DLD1 (cell line): ENCODE measurements around the gene RAI14.
"Not testable (repeated sequence)": the region's sequence is repeated elsewhere in the genome, so short reads cannot be mapped to it uniquely, and the experiment has no call there.

Experiments
- in situ Hi-C: cut with HindIII; loops from 2 replicates; pipeline ENCODE4 v1.10.0; 2017; ENCODE audit warnings: low sequenced_read_pairs

The RAI14 gene

GRCh38 chr5:34724741-34725140 is 68.6 kb downstream of the RAI14 start:
- in situ Hi-C loops, result no loop called here

GRCh38 chr5:34727166-34727749 is 71.1 kb downstream of the RAI14 start:
- in situ Hi-C loops, result not testable (repeated sequence)

- in situ Hi-C loops, result no loop called here
Measured at GRCh38 chr5:34728236-34728635, 72.1 kb downstream of the RAI14 start.

DNA sequence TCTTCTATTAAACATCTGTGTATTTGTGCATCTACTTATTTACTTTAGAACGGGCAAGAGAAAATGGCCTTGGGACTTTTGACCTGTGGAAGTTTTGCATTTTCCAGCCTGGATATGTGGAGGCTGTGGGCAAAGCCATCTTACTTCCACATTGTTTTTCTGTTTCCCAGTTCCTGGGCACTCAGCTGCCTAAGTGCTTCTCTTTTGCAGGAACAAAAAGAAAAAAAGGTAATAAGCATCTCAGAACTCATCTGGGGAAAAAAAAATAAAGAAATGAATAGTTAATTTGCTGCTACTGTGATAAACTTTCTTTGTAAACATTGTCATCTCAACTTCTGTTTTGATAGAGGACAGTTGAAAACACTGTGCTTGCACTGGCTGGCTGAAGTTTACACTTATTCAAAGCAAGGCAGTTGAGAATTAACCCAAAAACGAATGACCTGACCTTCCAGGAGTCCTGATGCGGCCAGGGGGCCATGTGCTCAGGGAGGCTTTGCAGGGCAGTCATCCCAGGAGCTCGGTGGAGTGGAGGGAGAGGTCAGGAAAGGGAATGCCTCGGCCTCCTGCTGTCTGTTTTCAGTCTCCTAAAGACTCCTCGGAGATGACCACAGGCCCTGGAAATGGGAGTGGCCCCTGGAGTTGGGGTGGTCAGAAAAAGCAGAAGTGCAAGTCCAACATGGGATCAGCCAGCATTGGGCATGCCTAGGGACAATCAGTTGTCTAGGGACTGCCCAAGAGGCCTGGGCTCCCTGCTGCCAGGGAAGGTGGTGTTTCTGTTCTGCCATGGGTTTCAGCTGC is 75.5 kb downstream of the RAI14 start:
- in situ Hi-C loops, result no loop called here

GRCh38 chr5:34734326-34734725 is 78.2 kb downstream of the RAI14 start:
- in situ Hi-C loops, result no loop called here

DNA sequence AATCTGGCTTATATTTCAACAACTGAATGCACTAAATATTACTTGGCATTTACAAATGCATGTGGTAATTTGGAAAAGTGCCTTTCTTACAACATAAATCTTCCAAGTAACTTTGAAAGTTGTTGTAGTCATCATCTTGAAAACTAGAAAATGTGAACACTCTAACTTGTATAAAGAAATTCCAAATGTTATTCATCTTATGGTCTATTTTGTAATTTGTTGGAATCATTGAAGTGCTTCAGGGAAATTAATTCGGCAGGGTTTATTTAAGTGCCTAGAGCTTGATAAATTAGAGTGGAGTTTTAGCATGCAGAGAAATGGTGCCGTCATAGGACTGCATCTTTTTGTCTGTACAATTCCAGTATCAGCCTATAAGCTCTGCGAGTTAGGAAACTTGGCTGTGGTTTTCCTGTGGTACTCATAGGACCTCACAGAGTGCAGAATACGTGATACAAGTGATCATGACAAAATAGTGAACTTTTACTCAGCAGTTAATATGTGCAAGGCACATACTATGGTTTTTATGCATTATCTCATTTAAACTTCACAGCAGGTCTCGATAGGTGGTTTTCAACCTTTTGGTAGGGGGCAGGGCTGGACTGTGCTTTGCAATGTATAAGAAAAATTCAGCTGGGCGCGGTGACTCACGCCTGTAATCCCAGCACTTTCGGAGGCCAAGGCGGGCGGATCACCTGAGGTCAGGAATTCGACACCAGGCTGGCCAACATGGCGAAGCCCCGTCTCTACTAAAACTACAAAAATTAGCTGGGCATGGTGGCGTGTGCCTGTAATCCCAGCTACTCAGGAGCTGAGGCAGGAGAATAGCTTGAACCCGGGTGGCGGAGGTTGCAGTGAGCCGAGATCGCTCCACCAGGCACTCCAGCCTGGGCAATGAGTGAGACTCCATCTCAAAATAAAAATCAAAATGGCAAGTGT is 79.6 kb downstream of the RAI14 start:
- in situ Hi-C loops, result no loop called here

DNA sequence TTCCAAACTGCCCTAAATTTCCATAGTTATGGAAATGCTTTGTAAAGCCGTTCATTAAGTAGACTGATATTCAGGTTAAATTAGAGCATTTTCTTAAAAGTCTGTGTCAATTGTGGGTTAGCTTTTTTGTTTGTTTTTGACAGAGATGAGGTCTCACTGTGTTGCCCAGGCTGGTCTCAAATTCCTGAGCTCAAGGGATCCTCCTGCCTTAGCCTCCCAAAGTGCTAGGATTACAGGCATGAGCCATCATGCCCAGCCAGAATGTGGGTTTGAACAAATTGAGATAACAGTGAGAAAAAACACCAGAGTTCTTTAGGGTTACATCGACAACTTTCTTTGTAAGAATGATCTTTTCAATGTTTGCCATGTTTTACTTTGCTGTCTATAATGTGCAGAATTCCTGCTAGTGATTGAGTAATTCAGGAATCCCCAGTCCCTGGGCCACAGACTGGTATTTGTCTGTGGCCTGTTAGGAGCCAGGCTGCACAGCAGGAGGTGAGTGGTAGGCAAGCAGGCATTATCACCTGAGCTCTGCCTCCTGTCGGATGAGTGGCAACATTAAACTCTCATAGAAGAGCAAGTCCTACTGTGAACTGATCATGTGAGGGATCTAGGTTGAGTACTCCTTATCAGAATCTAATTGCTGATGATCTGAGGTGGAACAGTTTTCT is 80.5 kb downstream of the RAI14 start:
- in situ Hi-C loops, result no loop called here

DNA sequence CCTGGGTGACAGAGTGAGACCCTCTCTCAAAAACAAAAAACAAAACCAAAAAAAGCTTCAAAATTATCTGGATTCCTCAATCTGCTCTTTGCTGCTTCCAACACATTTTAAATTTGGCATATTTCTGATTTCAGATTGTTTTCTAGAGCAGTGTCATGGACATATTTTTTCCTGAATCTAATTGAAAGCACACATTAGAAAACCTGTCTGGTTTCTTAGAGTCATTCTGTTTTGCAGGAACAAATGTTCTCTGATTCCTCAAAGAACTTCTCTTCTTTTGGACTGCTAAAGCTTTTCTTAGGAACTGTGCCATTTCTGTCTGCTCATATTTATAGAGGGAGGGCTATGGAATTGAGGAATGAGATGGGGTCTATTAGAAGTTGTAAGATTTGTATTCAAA is 81.6 kb downstream of the RAI14 start:
- in situ Hi-C loops, result no loop called here

DNA sequence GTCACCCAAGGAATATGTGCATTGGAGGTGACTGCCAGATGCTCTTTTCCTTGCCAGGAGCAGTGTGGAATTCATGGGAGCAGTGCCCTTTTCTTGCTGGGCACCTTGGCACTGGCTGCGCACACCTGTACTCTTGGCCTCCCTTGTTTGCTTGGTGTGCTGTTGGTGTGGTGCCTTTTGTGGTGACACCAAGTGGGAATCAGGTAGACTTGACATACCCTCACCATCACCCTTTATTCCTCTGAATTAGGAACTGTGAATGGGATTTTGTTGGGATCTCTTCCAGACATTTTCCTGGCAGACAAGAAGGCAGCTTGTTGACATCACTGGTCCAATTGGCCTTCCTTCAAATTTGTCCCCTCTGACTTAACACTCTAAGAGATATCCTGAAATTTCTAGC is 82.3 kb downstream of the RAI14 start:
- in situ Hi-C loops, result no loop called here

- in situ Hi-C loops, result no loop called here
Measured at GRCh38 chr5:34740389-34740806, 84.3 kb downstream of the RAI14 start.

DNA sequence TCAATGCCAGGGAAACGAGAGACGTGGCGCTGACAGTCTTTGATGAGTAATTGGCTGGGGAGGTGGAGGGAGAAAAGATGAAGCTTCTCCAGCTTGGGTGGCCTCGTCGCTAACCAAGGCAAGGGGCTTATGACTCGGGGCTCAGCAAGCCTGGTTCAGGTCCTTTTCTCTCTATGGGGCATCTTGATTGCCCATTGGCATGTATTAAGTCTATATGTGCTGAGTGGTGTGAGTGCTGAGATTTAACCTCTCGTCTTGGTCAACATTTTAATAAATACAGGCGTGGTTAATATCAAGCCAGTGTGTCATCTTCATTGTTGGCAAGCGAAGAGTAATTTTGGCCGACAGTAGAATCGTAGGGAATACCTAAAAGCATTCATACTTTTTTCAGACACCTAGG is 85.9 kb downstream of the RAI14 start:
- in situ Hi-C loops, result no loop called here

GRCh38 chr5:34743878-34744277 is 87.8 kb downstream of the RAI14 start:
- in situ Hi-C loops, result no loop called here

GRCh38 chr5:34748431-34748830 is 92.3 kb downstream of the RAI14 start:
- in situ Hi-C loops, result no loop called here

GRCh38 chr5:34749431-34749873 is 93.3 kb downstream of the RAI14 start:
- in situ Hi-C loops, result no loop called here

- in situ Hi-C loops, result no loop called here
Measured at GRCh38 chr5:34750206-34750605, 94.1 kb downstream of the RAI14 start.

- in situ Hi-C loops, result no loop called here
Measured at GRCh38 chr5:34751807-34752736, 95.9 kb downstream of the RAI14 start.

- in situ Hi-C loops, result not testable (repeated sequence)
Measured at GRCh38 chr5:34753236-34753635, 97.1 kb downstream of the RAI14 start.

DNA sequence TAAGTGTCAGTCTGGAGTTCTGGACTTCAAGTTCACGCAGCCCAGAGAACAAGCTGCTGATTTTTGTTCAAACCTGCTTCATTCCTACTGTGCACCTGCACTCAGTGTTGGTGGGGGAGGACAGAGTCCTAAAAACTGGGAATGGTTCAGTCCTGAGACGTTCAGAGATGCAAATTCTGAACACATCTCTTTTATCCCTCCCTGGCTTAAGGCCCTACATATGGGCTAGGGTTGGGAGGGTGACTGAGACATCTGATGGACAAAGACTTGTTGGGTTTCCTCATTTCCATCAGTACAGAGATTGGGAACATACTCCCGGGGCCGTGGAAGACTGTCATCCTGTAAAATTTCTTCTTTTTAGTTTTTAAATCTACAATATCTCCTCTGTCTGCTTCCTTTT is 99.8 kb downstream of the RAI14 start:
- in situ Hi-C loops, result no loop called here

GRCh38 chr5:34756781-34757624 is 100.9 kb downstream of the RAI14 start:
- in situ Hi-C loops, result no loop called here
